Measurements from ENCODE around the gene DUS3L.

Gene DUS3L

GRCh38 chr19:5790559-5791520 is at the start of gene DUS3L:
DUS3L (minus strand) TSS chr19:5791163; CDS start chr19:5791141, 22 bp downstream.
- peak; percentile 94 for DNase-seq
- in situ Hi-C loops (cut with HindIII; ENCODE audit: low pct_ligation_motif_present, low pct_unique_long_range_greater_than_20kb, low sequenced_read_pairs) = no loop called here

- no peak for DNase-seq
- in situ Hi-C loops (cut with HindIII; ENCODE audit: low pct_ligation_motif_present, low pct_unique_long_range_greater_than_20kb, low sequenced_read_pairs) = no loop called here
These were observed 48.4 kb upstream of the DUS3L start, which contains the start of gene FUT6 for GRCh38 chr19:5839065-5840017. FUT6 (minus strand) TSS chr19:5839702; CDS start chr19:5832567, 7,135 bp downstream.

- in situ Hi-C loops (cut with HindIII; ENCODE audit: low pct_ligation_motif_present, low pct_unique_long_range_greater_than_20kb, low sequenced_read_pairs) = no loop called here
- DNase-seq = no peak
These were observed 47.5 kb upstream of the DUS3L start for GRCh38 chr19:5838353-5839064.

- in situ Hi-C loops (cut with HindIII; ENCODE audit: low pct_ligation_motif_present, low pct_unique_long_range_greater_than_20kb, low sequenced_read_pairs) = no loop called here
- DNase-seq = peak; percentile 39
These were observed 46.9 kb upstream of the DUS3L start for GRCh38 chr19:5837761-5838352.

GRCh38 chr19:5832527-5833216 is 41.7 kb upstream of the DUS3L start:
- in situ Hi-C loops (cut with HindIII; ENCODE audit: low pct_ligation_motif_present, low pct_unique_long_range_greater_than_20kb, low sequenced_read_pairs) = no loop called here
- DNase-seq = no peak

- no peak for DNase-seq
- in situ Hi-C loops (cut with HindIII; ENCODE audit: low pct_ligation_motif_present, low pct_unique_long_range_greater_than_20kb, low sequenced_read_pairs) = no loop called here
These were observed 41.1 kb upstream of the DUS3L start for GRCh38 chr19:5832061-5832460.

- in situ Hi-C loops (cut with HindIII; ENCODE audit: low pct_ligation_motif_present, low pct_unique_long_range_greater_than_20kb, low sequenced_read_pairs) = no loop called here
- no peak for DNase-seq
These were observed 40.2 kb upstream of the DUS3L start for GRCh38 chr19:5831159-5831558.

GRCh38 chr19:5829567-5830310 is 38.8 kb upstream of the DUS3L start:
- DNase-seq = no peak
- in situ Hi-C loops (cut with HindIII; ENCODE audit: low pct_ligation_motif_present, low pct_unique_long_range_greater_than_20kb, low sequenced_read_pairs) = no loop called here

GRCh38 chr19:5828661-5829566 is 38.0 kb upstream of the DUS3L start:
- peak; percentile 24 for DNase-seq
- in situ Hi-C loops (cut with HindIII; ENCODE audit: low pct_ligation_motif_present, low pct_unique_long_range_greater_than_20kb, low sequenced_read_pairs) = no loop called here

GRCh38 chr19:5827891-5828660 is 37.1 kb upstream of the DUS3L start:
- in situ Hi-C loops (cut with HindIII; ENCODE audit: low pct_ligation_motif_present, low pct_unique_long_range_greater_than_20kb, low sequenced_read_pairs) = no loop called here
- peak; percentile 91 for DNase-seq

- no peak for DNase-seq
- in situ Hi-C loops (cut with HindIII; ENCODE audit: low pct_ligation_motif_present, low pct_unique_long_range_greater_than_20kb, low sequenced_read_pairs) = no loop called here
These were observed 36.5 kb upstream of the DUS3L start for GRCh38 chr19:5827342-5827890.

- in situ Hi-C loops (cut with HindIII; ENCODE audit: low pct_ligation_motif_present, low pct_unique_long_range_greater_than_20kb, low sequenced_read_pairs) = no loop called here
- peak; percentile 82 for DNase-seq
These were observed 35.8 kb upstream of the DUS3L start for GRCh38 chr19:5826531-5827341.

- no peak for DNase-seq
- in situ Hi-C loops (cut with HindIII; ENCODE audit: low pct_ligation_motif_present, low pct_unique_long_range_greater_than_20kb, low sequenced_read_pairs) = no loop called here
These were observed 34.2 kb upstream of the DUS3L start for GRCh38 chr19:5825178-5825577.

GRCh38 chr19:5824751-5825150 is 33.8 kb upstream of the DUS3L start:
- in situ Hi-C loops (cut with HindIII; ENCODE audit: low pct_ligation_motif_present, low pct_unique_long_range_greater_than_20kb, low sequenced_read_pairs) = no loop called here
- no peak for DNase-seq

Data from ACHN (cell line).